ENCODE data around the gene MAPK14. TPM values are rescaled to one million over a fixed set of nuclear protein-coding genes. Genes with fewer than 3 reads are reported as not detected.

Gene MAPK14
- total and polyA plus RNA-seq, 2 donors (not counting 3 experiments of a cell fraction or from before 2014, with no cell fraction given), result 33.3 to 54.1 TPM

DNA sequence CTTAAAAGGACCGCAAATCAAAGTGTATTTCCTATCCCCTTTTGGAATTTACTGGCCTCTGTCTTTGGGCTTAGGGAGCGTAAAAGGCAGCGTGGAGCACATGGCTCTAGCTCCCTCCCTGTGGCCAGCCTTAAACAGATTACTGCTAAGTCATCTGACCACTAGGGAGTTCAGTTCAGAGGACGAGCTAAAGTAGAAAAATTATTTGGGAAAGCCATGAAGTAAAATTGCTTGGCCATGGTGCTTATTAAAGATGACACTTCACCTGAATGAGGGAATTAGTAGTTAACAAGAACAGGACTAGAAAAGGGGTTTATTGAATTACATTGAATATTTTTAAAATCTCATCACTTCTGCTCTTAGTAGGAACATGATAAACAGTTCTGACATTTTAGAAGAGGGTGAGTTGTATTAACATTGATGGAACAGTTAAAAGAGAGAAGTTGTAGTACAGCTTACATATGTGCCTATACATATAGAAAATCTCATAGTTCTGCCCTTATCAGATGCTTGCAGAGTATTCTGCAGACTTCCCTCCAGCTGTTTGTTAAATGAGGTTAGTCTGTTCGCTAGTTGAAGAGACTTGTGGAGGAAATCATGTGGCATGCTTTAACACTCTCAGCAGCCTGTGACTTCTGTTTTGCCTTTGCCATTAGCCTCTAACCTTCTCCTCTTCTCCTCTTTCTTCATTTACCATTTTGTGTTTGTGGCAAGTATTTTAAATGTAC lies 71.5 kb downstream of the MAPK14 start:
- POLR2A ChIA-PET, result no interaction called here
- Histone ChIP-seq H3K79me2 (ENCODE audit: control insufficient read depth, insufficient read depth, low read length) (no peaks in the 10 kb centered on the region), H3K9me3 (replicated peaks; ENCODE audit: control insufficient read depth, insufficient read depth, low read length) (no peaks in the 10 kb centered on the region), H3K4me2 (ENCODE audit: insufficient read depth, low read length) (peak overlapping the region; percentile 12), H3K27ac (ENCODE audit: insufficient read depth, low read depth, low read length) (peak overlapping the region; percentile 35), H3K27me3 (ENCODE audit: control insufficient read depth in 2 of 2, insufficient read depth in 2 of 2, low read length in 2 of 2) (no peaks in the 10 kb centered on the region), H2AFZ (ENCODE audit: low read depth, low read length) (no peak overlapping the region), H3K4me1 (ENCODE audit: control insufficient read depth, extremely low read depth, insufficient read depth, low read length) (peaks cover 13% of the 10 kb centered on the region), H4K20me1 (replicated peaks; ENCODE audit: control insufficient read depth, extremely low read depth, insufficient read depth, low read length) (no peaks in the 10 kb centered on the region), H3K9ac (replicated peaks; ENCODE audit: extremely low read depth, insufficient read depth, low read length) (no peak overlapping the region), H3K36me3 (ENCODE audit: control insufficient read depth in 2 of 2, extremely low read depth in 1 of 2, insufficient read depth in 2 of 2, low read length in 2 of 2) (peaks cover 12 to 15% of the 10 kb centered on the region in 2 experiments), H3K9me1 (replicated peaks; ENCODE audit: control insufficient read depth, extremely low read depth, insufficient read depth, low read length) (no peaks in the 10 kb centered on the region), H3K4me3 (replicated peaks in 1 of 3; ENCODE audit: insufficient read depth in 1 of 3, low read depth in 1 of 3, low read length in 3 of 3) (no peak overlapping the region)
- TF ChIP-seq MYC (IDR thresholded peaks at IDR 0.05; ENCODE audit: low read depth, low read length), result no peak
- TF ChIP-seq, protein P1, sequence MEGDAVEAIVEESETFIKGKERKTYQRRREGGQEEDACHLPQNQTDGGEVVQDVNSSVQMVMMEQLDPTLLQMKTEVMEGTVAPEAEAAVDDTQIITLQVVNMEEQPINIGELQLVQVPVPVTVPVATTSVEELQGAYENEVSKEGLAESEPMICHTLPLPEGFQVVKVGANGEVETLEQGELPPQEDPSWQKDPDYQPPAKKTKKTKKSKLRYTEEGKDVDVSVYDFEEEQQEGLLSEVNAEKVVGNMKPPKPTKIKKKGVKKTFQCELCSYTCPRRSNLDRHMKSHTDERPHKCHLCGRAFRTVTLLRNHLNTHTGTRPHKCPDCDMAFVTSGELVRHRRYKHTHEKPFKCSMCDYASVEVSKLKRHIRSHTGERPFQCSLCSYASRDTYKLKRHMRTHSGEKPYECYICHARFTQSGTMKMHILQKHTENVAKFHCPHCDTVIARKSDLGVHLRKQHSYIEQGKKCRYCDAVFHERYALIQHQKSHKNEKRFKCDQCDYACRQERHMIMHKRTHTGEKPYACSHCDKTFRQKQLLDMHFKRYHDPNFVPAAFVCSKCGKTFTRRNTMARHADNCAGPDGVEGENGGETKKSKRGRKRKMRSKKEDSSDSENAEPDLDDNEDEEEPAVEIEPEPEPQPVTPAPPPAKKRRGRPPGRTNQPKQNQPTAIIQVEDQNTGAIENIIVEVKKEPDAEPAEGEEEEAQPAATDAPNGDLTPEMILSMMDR (IDR thresholded peaks at IDR 0.05; ENCODE audit: extremely low read depth in 1 of 2, insufficient read depth in 1 of 2, low read depth in 1 of 2, low read length in 2 of 2), result no peak
- peak; percentile 16 for TF ChIP-seq POLR2A (IDR thresholded peaks at IDR 0.05; ENCODE audit: low read depth, low read length)
- no peak for TF ChIP-seq EZH2 (IDR thresholded peaks at IDR 0.05; ENCODE audit: borderline replicate concordance, low read depth, low read length, severe bottlenecking)
- dilution Hi-C loops (cut with MboI; ENCODE audit: extremely low pct_ligation_motif_present, low sequenced_read_pairs) (no loop called here), intact Hi-C loops (cut with micrococcal nuclease) (loop anchor here (1.0 to 10.0 kb wide), 3 partner anchors 72 to 514 kb away; partner anchors contain the start of gene MAPK14)
- FAIRE-seq (no peak), DNase-seq (ENCODE audit: low read depth, low spot score) (peak; percentile 54)
- no TSS peak for BruUV-seq (replicated peaks)
- CTCF ChIA-PET, result interaction anchor here (0.5 to 8.5 kb wide), 5 partner anchors 33 to 363 kb away, joined by 3 to 155 read pairs (median 3); partner anchors contain the start of gene MAPK14
